Mucosa of descending colon (tissue), 3 donors: ENCODE data around the gene TRIM26. TPM values are rescaled to one million over a fixed set of nuclear protein-coding genes. Genes with fewer than 3 reads are reported as not detected.
A peak's percentile ranks its signal among the peaks of the same experiment; 100 is the strongest.

ENCODE experiments used
- ATAC-seq: fragments of 200-7000 bp; cut with Tn5 transposase; one replicate; pipeline ENCODE4 v1.9.1; 2020; ENCODE audit warnings: mild to moderate bottlenecking, moderate library complexity
- DNase-seq, 3 donors: peaks; one replicate each; pipeline ENCODE4 v3.0.0-alpha.2; 2020
- H3K36me3 ChIP-seq: fragments of 200-600 bp; one replicate; pipeline ENCODE4 v1.8.0; 2021; ENCODE audit warnings: low read depth, mild to moderate bottlenecking
- H3K4me1 ChIP-seq: fragments of 200-600 bp; one replicate; pipeline ENCODE4 v1.8.0; 2021; ENCODE audit warnings: low read depth, mild to moderate bottlenecking
- H3K4me3 ChIP-seq: fragments of 200-600 bp; one replicate; pipeline ENCODE4 v1.8.0; 2021; ENCODE audit warnings: mild to moderate bottlenecking
- H3K9me3 ChIP-seq: fragments of 200-600 bp; one replicate; pipeline ENCODE4 v1.8.0; 2021; ENCODE audit warnings: mild to moderate bottlenecking
- CTCF ChIP-seq: fragments of 200-600 bp; IDR thresholded peaks from one replicate; pipeline ENCODE4 v1.8.0; 2022; ENCODE audit warnings: antibody characterized with exemption, mild to moderate bottlenecking
- intact Hi-C, 2 donors: fragments of 100-400 bp; cut with DNase I in 1 of 2; cut with micrococcal nuclease in 1 of 2; formaldehyde crosslinking; loops; one replicate each; pipeline versions ENCODE4 v1.11.0 to v1.11.1; 2022; cut with DNase I, micrococcal nuclease
- total RNA-seq, 3 donors: library from RNA; stranded (reverse); fragmentation: NEBNext Ultra II Directional in 2 of 3; extraction: Animal tissue kit (Norgen Biotek cat#: 25700) in 2 of 3; gene quantifications; one replicate each; pipeline versions ENCODE4 v1.2.1 to v1.2.4, GENCODE V29; 2021 to 2023
- donor health status: DM: no; HTN: no; CAD: no; lungs with moderate emphysema.
- donor health status: DM: no; HTN: no; CAD: no.
- donor health status: DM: no; HTN: yes; CAD: no.

TRIM26 gene
- total RNA-seq, 3 donors from 2014 or later, result 52.6 to 58.1 (median 53.0) TPM

- intact Hi-C loops, result no loop called here
- H3K9me3 ChIP-seq, result no peaks in the 10 kb centered on the region
- ATAC-seq (no peak), DNase-seq (no peak)
- no peak overlapping the region for H3K4me3 ChIP-seq
- H3K4me1 ChIP-seq, result peaks cover 13% of the 10 kb centered on the region
- no peaks in the 10 kb centered on the region for H3K36me3 ChIP-seq
- no peak for TF ChIP-seq CTCF
Observed at GRCh38 chr6:30154061-30154460, 59.1 kb downstream of the TRIM26 start.

- Histone ChIP-seq H3K9me3 (no peaks in the 10 kb centered on the region), H3K36me3 (no peaks in the 10 kb centered on the region), H3K4me3 (no peak overlapping the region), H3K4me1 (peaks cover 13% of the 10 kb centered on the region)
- ATAC-seq (no peak), DNase-seq (no peak)
- intact Hi-C loops, result no loop called here
- no peak for TF ChIP-seq CTCF
Observed at GRCh38 chr6:30152910-30153610, 60.1 kb downstream of the TRIM26 start.

GRCh38 chr6:30152016-30152673 lies 61.1 kb downstream of the TRIM26 start:
- H3K36me3 ChIP-seq, result no peaks in the 10 kb centered on the region
- DNase-seq (no peak), ATAC-seq (peak; percentile 12)
- H3K4me1 ChIP-seq, result peaks cover 11% of the 10 kb centered on the region
- H3K9me3 ChIP-seq, result no peaks in the 10 kb centered on the region
- intact Hi-C loops, result no loop called here
- no peak overlapping the region for H3K4me3 ChIP-seq
- TF ChIP-seq CTCF, result no peak

GRCh38 chr6:30151580-30151979 lies 61.6 kb downstream of the TRIM26 start:
- Histone ChIP-seq H3K4me1 (peaks cover 6% of the 10 kb centered on the region), H3K36me3 (no peaks in the 10 kb centered on the region), H3K4me3 (no peak overlapping the region), H3K9me3 (no peaks in the 10 kb centered on the region)
- ATAC-seq, result no peak
- no peak for DNase-seq
- intact Hi-C loops, result no loop called here
- TF ChIP-seq CTCF, result no peak

- no peak for ATAC-seq
- no peaks in the 10 kb centered on the region for H3K9me3 ChIP-seq
- no peak overlapping the region for H3K4me3 ChIP-seq
- intact Hi-C loops, result no loop called here
- TF ChIP-seq CTCF, result no peak
- H3K36me3 ChIP-seq, result no peaks in the 10 kb centered on the region
- peaks cover 4% of the 10 kb centered on the region for H3K4me1 ChIP-seq
- no peak for DNase-seq
Observed at GRCh38 chr6:30150671-30151395, 62.4 kb downstream of the TRIM26 start.
